Nephron progenitor cell (in vitro differentiated cells): ENCODE results near the gene LCE2A.

Experiments
- DNase-seq: peaks from one replicate; pipeline ENCODE4 v3.0.0; 2021
- H3K27ac Mint-ChIP-seq: 2 replicates; pipeline ENCODE4 v1.8.0; 2021; ENCODE audit warnings: mild to moderate bottlenecking, moderate library complexity, mixed read lengths
- H3K27me3 Mint-ChIP-seq: 2 replicates; pipeline ENCODE4 v1.8.0; 2021; ENCODE audit warnings: mild to moderate bottlenecking, low read depth, mixed read lengths; ENCODE audit not compliant: poor library complexity
- H3K36me3 Mint-ChIP-seq: 2 replicates; pipeline ENCODE4 v1.8.0; 2021; ENCODE audit warnings: low read depth, mixed read lengths
- H3K4me1 Mint-ChIP-seq: 2 replicates; pipeline ENCODE4 v1.8.0; 2021; ENCODE audit warnings: mixed read lengths
- H3K4me3 Mint-ChIP-seq: 2 replicates; pipeline ENCODE4 v1.8.0; 2021; ENCODE audit warnings: mild to moderate bottlenecking, moderate library complexity, mixed read lengths
- H3K9me3 Mint-ChIP-seq: 2 replicates; pipeline ENCODE4 v1.8.0; 2021; ENCODE audit warnings: mild to moderate bottlenecking, moderate library complexity, mixed read lengths
- CTCF ChIP-seq: fragments of 200-600 bp; sonication (generic); IDR thresholded peaks from 2 replicates; pipeline ENCODE4 v1.5.0; 2021; ENCODE audit warnings: antibody characterized with exemption

LCE2A gene

GRCh38 chr1:152737997-152738396 is 39.9 kb downstream of the LCE2A start:
- H3K4me3 Mint-ChIP-seq = no peak overlapping the region
- no peaks in the 10 kb centered on the region for H3K36me3 Mint-ChIP-seq
- no peak for TF ChIP-seq CTCF

GRCh38 chr1:152739841-152740240 is 41.7 kb downstream of the LCE2A start:
- no peak for DNase-seq
- H3K4me3 Mint-ChIP-seq = no peak overlapping the region
- H3K36me3 Mint-ChIP-seq = no peaks in the 10 kb centered on the region
- H3K9me3 Mint-ChIP-seq = peaks cover 97% of the 10 kb centered on the region
- H3K27me3 Mint-ChIP-seq = no peaks in the 10 kb centered on the region
- TF ChIP-seq CTCF = no peak
- H3K27ac Mint-ChIP-seq = no peak overlapping the region
- no peaks in the 10 kb centered on the region for H3K4me1 Mint-ChIP-seq

More at GRCh38 chr1:152737997-152738396, 39.9 kb downstream of the LCE2A start:
- Mint-ChIP-seq H3K4me1 (no peaks in the 10 kb centered on the region), H3K27ac (no peak overlapping the region), H3K27me3 (no peaks in the 10 kb centered on the region), H3K9me3 (peaks cover 93% of the 10 kb centered on the region)
- DNase-seq = no peak

GRCh38 chr1:152741656-152742055 is 43.5 kb downstream of the LCE2A start:
- H3K4me3 Mint-ChIP-seq = no peak overlapping the region
- no peaks in the 10 kb centered on the region for H3K4me1 Mint-ChIP-seq
- peaks cover 95% of the 10 kb centered on the region for H3K9me3 Mint-ChIP-seq
- H3K27me3 Mint-ChIP-seq = no peaks in the 10 kb centered on the region
- H3K36me3 Mint-ChIP-seq = no peaks in the 10 kb centered on the region
- TF ChIP-seq CTCF = no peak
- H3K27ac Mint-ChIP-seq = no peak overlapping the region
- DNase-seq = no peak

GRCh38 chr1:152743371-152744145 is 45.4 kb downstream of the LCE2A start:
- Mint-ChIP-seq H3K9me3 (peaks cover 93% of the 10 kb centered on the region), H3K36me3 (no peaks in the 10 kb centered on the region), H3K4me3 (no peak overlapping the region), H3K27me3 (no peaks in the 10 kb centered on the region), H3K27ac (no peak overlapping the region), H3K4me1 (no peaks in the 10 kb centered on the region)
- no peak for TF ChIP-seq CTCF
- DNase-seq = no peak

- no peaks in the 10 kb centered on the region for H3K4me1 Mint-ChIP-seq
- H3K27ac Mint-ChIP-seq = no peak overlapping the region
- no peak for DNase-seq
- no peaks in the 10 kb centered on the region for H3K36me3 Mint-ChIP-seq
- H3K4me3 Mint-ChIP-seq = no peak overlapping the region
- H3K9me3 Mint-ChIP-seq = peaks cover 87% of the 10 kb centered on the region
- H3K27me3 Mint-ChIP-seq = no peaks in the 10 kb centered on the region
- no peak for TF ChIP-seq CTCF
These were observed 47.2 kb downstream of the LCE2A start for GRCh38 chr1:152745289-152745704.
